Fibroblast of upper back skin (primary cell): ENCODE results near the gene DLG2.
A peak's percentile ranks its signal among the peaks of the same experiment; 100 is the strongest.

ENCODE experiments used
- DNase-seq: peaks from one replicate; pipeline ENCODE4 v3.0.0-alpha.2; 2013

Gene DLG2

DNA sequence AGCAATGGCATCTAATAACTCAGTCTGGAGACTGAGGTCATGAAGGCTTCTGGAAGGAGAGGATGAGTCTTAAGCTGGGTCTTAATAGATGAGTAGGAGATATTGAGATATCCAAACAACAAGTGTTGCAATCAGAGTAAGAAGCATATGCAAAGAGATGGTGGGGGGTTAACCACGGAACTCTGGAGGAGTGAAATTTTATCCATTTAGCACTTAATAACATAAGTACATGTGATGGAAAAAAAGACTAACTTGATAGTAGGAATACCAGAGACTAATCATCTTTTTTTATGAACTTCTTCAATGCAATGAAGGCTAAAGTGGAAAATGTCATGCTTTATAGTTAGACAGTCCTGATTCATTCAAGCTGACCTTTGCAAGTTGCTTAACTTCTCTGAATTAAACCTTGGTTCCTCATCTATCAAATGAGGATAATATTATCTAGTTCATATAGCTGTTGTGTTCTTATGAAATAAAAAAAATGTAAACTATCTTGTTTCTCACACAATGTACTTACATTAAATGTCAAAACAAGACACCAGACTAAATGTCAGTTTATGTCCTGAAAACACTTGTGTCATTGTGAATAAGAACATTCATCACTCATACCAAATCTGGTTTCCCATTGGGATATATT, 1937.9 kb downstream of the DLG2 start:
- DNase-seq, result no peak

- DNase-seq, result no peak
Measured at GRCh38 chr11:83687787-83688186, 1939.4 kb downstream of the DLG2 start.

DNA sequence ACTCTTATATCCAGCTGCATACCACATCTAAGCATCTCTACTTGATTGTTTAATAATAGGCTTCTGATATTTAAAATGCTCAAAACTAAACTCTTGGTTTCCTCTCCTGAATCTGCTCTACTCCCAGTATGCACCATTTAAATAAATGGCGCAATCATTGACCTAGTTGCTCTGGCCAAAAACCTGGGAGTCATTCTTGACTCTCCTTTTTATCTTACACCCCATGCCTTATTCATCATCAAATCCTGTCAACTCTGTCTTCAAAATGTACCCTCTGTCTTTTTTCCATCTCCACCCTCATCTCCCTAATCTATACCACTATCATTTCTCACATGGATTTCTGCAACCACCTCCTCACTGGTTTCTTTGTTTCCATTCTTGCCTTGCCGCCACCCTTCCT, 1941.4 kb downstream of the DLG2 start:
- no peak for DNase-seq

DNA sequence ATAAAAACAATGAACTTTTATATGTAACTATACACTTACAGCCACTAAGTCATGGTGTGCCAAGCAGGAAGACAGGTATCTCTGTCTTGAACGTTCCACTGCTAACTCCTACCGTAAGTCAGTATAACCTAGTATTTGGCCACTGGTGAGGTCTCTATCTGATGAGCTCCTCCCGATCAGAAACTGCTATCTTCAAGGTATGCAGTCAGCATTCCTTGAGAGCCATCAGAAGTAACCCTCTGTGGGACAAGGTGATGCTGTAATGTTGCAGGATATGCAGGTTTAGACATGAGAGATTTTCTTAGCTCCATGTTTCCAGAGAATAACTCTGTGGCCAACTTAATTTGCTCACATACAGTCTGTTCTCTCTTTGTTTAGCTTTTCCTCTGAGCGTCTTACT, 1943.1 kb downstream of the DLG2 start:
- DNase-seq, result no peak

DNA sequence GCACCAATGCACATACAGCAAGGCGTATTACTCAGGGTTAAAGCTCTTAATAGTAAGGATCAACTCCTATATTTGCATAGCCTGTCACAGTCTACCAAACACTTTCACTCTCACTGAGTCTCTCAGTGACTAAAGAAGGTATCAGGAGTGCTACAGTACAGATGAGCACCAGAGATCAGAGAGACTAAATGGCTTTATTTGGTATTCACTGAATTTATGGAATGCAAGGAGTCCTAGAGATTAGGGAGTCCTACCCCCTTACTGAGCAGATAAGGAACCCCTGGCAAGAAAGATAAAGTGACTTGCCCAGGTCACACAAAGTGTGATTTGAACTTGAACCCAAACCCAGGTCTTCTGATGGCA, 1944.6 kb downstream of the DLG2 start:
- DNase-seq, result no peak

GRCh38 chr11:83681906-83682610, 1945.1 kb downstream of the DLG2 start:
- DNase-seq, result no peak

DNA sequence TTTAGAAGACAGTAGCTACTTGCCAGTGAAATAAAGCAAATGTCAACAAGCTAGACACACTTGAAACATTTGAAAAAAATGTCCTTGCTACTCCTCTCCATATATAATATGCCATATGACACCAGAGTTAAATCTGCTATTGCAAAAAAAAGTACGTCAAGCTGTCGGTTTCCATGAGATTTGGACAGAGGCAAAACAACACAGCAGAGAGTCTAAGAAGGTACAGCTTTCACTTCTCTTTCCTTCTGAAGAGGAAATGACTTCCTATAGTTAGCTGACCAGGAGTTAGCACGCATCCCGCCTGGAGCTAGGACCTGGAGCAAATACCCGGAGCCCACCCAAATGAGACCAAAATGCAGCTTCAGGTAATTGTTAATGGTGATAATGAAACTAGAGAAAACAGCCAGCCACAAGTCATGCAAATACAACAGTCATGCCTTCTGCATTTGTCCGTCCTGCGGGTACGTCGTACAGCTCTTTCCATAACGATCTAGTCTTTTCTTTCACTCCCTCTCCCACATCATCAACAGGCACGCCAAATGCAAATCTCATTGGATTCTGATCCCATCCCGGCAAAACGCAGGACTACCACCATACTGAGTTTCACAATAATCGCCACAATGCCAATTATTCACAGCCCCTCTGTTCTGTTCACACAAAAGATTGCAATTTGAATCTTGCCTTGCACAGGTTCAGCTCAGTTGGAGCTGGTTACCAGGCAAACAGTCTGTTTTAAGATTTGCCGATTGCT, 1945.9 kb downstream of the DLG2 start:
- DNase-seq, result no peak

DNA sequence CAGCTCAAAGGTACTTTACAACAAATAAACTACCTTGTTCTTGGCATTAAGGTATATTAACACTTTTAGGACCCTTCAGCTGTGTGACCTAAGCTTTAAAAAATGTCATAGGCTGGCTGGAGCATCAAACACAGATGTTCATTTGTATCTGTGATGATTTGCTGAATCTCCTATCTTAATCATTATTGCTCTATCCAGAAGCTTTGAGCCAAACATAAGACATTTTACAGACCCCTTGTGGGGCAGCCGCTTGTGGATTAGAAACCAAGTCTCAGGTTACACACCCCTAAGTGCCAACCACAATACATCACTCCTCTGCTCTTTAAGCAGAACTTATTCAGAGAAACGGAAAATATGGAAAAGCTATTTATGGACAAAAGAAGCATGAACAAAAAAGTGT, 1946.8 kb downstream of the DLG2 start:
- no peak for DNase-seq

DNA sequence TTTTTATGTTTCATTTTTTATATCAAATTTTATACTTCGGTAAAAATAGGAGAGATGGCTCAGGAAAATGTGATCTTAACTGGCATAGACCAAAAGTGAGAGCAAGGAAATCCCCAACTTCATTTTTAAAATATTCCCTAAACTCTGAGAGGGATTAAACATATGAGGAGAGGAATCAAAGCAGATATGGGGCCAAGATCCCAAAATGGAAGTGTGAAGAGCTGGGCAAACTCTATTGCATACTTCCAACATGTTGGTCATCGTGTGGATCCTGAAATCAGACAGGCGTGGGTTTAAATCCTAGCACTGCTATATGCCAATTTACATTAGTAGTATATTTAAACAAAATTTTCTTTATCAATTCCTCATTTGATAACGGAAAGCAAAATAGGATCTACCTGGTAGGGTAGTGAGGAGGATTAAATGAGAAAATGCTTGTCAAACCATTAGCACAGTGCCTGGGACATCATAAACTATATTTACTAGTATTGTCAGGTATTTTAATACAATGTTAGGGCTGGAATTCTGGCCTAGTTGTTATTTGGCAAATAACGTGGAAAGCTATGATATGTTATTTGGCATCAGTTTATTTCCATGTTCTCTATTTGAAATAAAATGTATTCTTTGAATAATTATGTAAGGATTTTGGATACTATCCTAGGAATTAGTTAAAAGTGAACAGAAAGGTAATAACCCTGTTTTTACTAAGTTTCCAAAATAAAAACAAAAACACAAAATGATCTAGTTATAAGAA, 1948.1 kb downstream of the DLG2 start:
- no peak for DNase-seq

DNA sequence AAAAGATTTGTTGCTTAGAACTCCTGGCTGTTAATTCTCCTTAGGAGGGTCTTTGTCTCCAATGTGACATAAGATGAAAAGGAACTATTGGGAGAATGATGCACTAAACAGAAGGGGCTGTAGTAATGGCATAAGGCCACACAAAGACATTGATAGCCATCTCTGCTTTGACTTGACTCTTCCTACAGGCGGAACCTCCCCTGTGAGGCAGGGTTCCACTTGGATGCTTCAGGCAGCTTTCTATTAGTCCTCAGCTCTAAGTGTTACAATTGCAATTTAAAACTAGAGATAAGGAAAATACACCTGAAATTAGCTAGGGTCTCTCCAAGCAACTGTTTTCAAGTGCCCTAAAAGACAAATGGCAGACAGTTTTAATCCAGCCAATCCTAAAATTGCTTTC, 1949.4 kb downstream of the DLG2 start:
- no peak for DNase-seq

DNA sequence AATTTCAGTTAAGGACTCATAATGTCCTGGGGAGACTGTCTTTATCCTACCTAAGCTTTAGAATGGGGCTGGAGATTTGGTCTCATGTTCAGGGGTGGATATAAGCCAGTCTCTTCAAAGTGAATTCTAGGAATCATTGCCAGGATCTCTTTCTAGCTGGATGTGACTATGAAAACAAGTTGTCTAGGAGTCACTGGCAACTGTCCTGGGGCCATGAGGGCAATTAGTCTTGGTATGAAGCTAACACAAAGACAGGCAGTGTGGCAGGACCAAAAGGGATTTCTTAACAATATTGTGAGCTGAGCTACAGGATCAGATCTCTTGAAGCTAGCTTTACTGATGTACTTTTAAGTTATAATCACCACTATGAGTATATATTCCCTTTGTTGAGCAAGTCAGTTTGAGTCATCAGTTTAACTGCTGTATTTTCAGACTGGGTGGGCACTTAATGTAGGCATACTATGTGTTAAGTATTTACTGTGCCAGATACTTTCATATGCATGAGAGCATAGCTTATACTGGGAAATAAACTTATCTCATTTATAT, 1951.0 kb downstream of the DLG2 start:
- DNase-seq, result no peak

DNA sequence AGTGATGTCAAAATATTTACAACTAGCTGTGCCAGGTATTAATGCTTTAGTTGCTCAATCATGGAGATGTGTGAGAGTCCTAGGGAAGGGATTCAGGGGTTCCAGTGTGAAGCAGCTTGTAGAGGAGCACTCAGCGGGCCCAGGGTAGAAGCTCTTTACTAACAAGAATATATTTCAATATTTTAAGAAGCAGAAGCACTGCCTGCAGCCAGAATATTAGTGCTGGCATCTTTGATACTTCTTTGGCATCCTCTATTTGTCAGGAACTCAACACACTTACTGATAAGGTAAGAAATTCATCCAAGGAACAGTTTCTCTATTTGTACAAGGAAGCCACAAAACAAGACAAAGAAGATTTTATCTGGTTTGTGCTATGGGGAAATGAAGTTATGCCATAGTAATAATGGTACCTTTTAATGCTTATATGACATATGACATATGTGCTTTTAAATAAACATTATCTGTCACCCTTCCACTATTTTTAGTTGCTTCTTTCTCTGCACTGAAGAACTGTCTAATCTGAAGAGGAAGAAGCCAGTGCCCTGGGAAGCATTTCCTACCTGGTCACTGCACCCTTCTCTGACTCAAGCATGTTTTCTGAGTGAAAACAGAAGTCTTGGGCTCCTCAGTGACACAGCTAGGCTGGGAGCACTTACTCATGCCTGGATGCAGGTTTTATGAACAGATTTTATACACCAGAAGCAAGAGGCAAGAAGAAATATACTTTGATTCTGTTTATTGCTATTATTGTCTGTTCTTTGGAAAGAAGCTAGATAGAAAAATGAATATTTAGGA, 1952.8 kb downstream of the DLG2 start:
- DNase-seq, result no peak

DNA sequence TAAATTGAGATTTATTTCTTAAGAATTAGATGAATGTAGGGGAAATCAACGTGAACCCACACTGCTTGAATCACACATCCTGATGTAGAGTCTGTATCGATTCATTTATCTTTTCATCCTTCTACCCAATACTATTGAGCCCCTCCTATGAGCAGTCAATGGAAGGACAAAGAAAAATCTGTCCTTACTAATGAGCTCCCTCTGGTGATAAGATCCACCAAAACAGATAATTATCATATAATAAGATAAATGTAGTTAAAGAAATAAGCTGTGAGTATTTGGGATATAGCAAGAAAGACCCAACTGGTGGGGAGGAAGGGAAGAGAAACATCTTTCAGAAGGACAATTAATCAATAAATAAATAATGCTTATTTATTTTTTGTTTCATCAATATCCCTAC, 1955.9 kb downstream of the DLG2 start:
- peak; percentile 5 for DNase-seq

DNA sequence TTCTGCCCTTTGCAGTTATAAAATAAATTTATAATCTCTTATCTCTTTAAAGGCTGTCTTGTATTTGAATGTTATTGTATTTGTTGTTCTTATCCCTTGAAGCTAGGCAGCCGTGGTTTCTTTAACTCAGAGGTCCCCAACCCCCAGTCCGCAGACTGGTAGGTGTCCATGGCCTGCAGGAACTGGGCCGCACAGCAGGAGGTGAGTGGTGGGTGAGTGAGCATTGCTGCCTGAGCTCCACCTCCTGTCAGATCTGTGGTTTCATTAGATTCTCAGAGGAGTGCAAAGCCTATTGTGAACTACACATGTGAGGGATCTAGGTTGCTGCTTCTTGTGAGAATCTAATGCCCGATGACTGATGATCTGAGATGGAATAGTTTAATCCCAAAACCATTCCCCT, 1961.0 kb downstream of the DLG2 start:
- DNase-seq, result no peak

DNA sequence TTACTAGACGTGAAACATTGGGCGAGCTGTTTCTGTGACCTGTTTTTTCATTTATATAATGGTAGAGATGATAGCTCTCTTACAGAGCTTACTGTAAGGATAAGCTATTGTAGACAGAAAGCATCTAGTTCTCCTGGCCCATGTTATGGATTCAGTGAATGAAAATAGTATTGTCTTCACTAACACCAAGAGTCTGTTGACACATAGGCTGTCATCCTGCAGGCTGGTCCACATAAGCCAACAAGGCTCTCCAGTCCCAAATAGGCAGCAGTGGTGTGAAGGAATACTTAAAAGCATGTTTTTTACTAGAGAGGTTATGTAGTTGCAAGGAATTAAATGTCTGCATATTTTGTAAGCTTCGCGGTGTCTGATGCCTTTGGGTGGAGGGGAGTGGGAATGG, 1963.2 kb downstream of the DLG2 start:
- DNase-seq, result no peak

DNA sequence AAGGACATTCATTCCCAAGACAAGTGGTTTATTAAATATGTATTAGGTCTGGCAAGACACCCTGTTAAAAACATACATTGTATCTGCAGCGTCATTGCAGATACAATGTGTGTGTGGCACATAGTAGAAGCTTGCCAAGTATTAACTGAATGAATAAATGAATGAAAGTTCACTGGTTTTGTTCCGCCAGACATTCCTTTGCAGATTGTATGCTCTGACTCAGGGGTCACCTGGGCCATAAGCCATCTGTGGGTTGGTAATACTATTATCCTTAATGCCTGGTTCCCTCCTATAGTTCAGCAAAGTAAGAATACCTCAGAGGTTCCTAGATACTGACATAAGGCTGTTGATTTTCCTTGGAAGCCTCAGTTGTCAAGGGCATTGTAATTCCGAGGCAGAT, 1963.7 kb downstream of the DLG2 start:
- peak; percentile 5 for DNase-seq

DNA sequence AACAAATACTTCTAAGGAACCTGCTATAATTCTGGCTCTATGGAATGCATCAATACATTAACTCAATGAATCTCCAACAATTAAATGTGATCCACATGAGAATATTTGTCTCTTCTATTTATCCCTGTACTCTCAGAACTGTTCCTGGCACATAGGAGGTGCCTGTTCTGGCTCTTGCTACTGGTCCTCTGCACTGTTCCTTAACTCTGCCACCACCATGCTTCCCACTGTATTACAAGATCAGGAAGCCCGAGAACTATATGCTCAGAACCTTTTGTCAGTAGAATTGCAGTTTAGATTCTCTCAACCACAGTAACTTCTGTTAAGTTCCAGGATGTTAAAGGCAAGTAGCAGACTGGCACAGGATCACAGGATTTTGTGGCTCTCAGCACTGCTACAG, 1964.7 kb downstream of the DLG2 start:
- DNase-seq, result no peak

DNA sequence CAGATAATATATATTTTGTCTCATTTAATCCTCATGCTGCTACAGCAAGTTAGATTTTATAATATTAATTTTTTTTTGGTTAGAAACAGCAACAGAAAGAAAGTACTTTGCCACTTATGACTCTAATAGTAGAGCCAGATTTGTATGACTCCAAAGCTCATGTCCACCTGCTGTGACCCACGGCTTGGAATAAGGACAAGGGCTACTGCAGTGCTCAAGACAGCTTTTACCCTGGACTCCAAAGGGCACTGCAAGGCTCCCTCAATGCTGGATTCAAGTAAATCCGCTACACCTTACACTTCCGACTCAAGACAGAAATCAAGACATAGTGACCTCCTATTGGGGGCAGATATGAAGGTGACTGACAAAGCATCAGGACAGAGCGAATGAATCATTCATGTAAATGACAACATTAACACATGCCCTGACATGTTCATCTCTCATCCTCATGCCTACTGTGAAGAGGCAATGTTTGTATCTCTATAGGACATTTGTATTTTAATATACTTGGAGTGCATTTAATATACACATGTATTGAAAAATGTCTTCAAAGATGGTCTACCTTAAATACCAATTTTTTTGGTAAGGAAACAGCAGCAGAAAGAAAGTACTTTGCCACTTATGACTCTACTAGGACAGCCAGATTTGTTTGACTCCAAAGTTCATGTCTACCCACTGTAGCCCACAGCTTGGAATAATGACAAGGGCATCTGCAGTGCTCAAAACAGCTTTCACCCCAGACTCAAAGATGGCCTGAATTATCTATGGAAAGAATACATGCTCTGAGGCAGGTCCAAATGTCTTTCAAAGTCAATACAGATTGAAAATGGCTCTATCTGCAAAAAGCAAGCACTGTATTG, 1965.4 kb downstream of the DLG2 start:
- DNase-seq, result no peak

- DNase-seq, result no peak
Measured at GRCh38 chr11:83659466-83659865, 1967.7 kb downstream of the DLG2 start.

DNA sequence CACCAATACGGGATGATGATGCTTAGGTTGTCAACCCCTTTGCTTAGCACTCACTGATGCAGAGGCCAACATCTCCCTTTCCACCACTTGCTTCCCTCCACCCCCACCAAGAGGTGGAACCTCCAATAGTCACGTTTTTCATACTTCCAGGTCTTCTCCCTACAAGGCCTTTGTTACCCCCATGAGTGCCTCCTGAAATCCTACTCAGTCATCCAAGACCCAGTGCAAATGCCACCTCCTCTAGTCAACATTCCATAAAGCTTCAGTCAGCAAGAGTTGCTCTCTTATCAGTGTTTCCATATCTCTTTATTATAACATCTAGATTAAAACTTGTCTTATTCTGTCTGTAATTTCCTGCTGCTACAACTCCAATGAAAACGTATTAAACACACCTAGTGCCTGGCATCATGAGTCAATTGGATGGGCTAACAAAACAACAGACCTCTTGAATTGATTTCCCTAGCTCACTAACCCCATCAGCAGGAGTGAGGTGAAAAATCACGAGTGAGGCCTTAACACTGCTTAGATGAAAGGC, 1970.3 kb downstream of the DLG2 start:
- no peak for DNase-seq

- no peak for DNase-seq
Measured at GRCh38 chr11:83655976-83656375, 1971.2 kb downstream of the DLG2 start.
